ENCODE measurements around the gene AGBL5.
"Not testable (repeated sequence)": the region's sequence is repeated elsewhere in the genome, so short reads cannot be mapped to it uniquely, and the experiment has no call there.

Gene AGBL5

DNA sequence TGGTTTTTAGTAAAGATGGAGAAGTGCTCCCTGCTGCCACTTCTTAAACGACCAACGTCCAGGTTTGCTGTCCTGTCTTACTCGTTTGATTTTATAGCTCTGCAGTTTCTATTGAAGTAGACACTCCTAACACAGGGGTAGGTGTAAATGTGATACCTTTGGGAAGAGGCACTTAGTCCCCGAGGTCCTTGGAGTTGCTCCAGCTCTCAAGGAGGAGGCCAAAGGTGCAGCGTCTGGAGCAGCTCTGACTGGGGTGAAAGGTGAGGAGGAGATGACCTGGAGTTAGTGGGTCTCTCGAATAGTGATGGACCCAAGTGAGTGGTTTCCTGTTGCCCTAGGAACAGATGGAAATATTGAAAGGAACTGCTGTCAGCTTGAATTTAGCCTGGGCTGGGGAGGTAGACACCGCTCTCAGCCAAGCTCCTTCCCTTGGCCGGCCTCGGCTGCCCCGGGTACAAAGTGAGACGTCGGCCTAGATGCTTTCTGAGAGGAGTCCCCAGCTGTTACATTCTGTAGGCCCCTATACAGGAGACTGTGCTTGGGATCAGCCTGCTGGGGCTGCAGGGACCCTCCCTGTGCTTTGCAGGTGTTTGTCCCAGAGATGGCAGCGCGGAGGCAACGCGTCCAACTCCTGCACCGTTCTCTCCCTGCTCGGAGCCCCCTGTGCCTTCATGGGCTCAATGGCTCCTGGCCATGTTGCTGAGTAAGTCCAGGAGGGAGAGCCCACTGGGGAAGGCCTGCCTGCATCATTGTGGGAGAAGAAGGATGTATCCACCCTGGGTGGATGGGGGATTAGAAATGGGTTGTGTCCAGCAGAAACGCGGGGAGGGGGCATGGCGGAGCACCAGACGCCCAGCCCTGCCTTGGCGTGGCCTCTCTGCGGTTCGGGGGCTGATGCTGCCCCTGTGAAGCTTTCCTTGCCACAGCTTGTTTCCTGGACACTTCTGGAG lies 40.6 kb downstream of the AGBL5 start:
- DNase-seq (ENCODE audit: low read depth): no peak

DNA sequence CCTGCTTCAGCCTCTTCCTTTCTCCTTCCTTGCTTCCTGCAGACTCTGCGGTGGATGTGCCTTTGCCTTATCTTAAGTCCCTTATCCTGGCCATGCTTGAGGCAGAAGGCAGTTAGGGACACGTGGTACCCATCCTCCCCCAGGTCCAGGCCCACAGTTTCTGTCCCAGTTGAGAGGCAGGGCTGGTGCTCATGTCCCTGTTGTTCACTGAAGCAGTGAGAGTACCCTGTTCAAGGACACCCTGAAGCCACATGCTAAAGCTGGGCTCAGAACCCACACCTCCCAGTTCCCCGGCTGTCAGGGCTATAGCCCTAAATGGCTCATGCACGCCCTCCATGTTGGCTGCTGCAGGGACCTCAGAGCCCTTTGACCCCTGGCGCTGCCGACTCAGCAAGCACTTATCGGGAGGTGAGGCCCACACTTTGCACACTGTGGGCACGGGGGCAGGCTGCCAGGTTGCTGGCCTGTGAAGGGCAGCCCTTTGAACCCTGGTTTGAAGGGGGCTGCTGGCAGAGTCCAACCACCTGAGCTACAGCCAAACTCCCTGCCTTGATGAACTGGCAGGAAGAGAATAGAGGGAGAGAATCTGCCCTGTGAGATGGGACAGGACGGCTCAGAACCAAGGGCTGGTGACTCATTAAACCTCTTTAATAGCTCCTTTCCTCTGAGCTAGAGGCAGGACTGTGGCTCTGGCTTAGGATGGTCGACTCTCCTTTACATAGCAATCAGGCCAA lies 41.4 kb downstream of the AGBL5 start:
- DNase-seq (ENCODE audit: low read depth): no peak

DNA sequence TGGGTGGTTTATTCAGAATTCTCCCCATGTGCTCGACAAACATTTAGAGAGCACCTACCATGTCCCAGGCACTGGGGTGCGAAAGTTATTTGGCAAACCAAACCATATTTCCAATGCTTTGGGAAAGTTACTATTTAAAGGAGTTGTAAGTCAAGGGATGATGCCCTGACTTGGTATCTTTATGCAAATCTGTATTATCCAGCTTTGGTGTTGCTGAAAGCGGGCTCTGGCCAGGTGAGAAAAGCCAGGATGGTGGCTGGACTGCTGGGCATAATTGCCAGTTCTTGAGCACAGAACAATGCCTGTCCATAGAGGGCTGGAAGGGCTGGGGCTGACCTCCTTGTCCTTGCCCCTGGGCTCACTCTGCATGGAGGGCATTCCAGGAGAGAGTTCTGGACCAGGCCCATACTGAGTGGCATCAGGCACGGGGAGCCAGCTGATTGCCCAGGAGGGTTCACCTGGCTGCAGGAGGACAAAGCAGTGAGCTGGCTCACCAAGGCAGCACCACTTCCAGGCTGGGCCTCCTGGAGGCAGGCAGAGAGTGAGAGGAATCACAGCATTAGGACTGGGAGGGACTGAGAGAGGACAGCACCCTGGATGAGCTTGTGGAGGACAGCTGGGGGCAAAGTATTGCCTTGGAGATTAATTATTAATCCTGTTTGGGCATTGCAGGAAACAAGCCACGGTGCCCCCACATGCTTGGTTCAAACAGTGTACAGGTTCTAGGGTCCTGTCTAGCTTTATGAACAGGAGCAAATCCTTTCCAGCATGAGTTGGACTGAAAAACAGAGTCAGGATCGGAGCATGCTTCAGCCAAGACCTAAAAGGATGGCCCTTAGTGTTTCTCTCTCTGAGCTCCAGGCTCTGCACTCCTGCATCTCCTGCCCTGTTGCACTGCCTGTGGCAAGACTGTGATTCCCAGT lies 42.2 kb downstream of the AGBL5 start:
- no peak for DNase-seq (ENCODE audit: low read depth)

- no peak for DNase-seq (ENCODE audit: low read depth)
These were observed 43.0 kb downstream of the AGBL5 start for GRCh38 chr2:27094353-27094984.

DNA sequence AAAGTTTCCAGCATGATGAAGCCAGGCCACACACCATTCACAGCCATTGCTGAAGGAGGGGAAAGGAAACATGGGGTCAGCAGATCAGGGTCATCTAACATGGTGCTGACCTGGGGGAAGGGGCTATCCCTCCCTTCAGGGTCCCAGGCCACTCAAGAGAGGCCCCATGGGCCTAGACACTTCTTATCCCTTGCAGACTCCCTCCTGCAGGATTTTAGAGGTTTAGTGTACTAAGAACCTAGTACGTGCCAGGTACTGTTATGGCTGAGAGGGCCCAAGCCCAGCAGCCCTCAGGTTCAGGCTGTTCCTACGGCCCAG lies 43.9 kb downstream of the AGBL5 start:
- DNase-seq (ENCODE audit: low read depth): no peak

- no peak for DNase-seq (ENCODE audit: low read depth)
These were observed 44.5 kb downstream of the AGBL5 start for GRCh38 chr2:27095745-27096651.

GRCh38 chr2:27096748-27097297 lies 45.4 kb downstream of the AGBL5 start:
- no peak for DNase-seq (ENCODE audit: low read depth)

DNA sequence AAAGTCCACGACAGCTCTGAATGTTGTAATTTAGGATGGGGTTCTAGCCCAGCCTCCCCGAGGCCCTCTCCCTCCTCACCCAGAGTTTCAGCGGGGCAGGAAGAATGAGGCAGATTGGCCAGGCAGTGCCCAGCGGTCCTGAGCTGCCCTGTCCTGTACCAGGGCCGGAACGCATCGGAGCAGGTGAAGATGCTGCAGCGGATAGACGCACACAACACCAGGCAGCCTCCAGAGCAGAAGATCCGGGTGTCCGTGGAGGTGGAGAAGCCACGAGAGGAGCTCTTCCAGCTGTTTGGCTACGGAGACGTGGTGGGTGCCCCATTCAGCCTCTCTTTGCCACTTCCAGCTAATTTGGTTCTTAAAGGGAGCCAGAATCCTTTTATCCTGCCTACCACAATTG lies 45.9 kb downstream of the AGBL5 start:
- no peak for DNase-seq (ENCODE audit: low read depth)

DNA sequence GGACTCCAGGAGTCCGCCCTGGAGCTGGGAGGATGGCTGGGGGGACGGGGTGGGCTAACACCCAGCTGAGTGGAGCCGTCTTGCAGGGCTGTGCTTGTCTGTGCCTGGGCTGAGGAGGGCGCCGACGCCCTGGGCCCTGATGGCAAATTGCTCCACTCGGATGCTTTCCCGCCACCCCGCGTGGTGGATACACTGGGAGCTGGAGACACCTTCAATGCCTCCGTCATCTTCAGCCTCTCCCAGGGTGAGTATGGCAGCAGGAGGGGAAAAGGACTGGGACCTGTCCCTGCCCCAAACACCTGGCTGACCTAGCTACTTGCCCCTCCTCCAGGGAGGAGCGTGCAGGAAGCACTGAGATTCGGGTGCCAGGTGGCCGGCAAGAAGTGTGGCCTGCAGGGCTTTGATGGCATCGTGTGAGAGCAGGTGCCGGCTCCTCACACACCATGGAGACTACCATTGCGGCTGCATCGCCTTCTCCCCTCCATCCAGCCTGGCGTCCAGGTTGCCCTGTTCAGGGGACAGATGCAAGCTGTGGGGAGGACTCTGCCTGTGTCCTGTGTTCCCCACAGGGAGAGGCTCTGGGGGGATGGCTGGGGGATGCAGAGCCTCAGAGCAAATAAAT lies 48.0 kb downstream of the AGBL5 start:
- no peak for DNase-seq (ENCODE audit: low read depth)

DNA sequence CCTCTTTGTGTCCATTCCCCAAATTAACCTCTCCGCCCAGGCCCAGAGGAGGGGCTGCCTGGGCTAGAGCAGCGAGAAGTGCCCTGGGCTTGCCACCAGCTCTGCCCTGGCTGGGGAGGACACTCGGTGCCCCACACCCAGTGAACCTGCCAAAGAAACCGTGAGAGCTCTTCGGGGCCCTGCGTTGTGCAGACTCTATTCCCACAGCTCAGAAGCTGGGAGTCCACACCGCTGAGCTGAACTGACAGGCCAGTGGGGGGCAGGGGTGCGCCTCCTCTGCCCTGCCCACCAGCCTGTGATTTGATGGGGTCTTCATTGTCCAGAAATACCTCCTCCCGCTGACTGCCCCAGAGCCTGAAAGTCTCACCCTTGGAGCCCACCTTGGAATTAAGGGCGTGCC lies 48.6 kb downstream of the AGBL5 start:
- DNase-seq (ENCODE audit: low read depth): no peak

DNA sequence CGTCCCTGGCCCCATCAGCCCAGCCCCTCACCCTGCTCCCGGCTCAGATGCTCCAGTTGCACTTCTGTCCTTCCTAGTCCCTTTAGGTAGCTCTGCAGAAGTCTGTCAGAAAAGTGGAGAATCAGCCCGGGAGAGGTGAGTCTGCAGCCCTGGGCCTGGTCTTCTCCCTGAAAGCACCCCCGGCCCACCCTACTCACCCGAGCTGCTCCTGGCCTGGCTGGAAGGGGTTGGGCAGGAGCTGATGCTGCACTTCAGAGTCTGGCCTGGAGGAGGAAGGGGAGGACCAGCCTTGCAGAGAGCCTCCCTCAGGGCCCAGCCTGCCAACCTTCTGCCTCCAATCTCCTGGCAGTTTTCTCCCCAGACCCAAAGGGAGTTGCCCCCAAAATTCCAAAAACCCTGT lies 50.9 kb downstream of the AGBL5 start:
- DNase-seq (ENCODE audit: low read depth): no peak

GRCh38 chr2:27105981-27106380 lies 54.5 kb downstream of the AGBL5 start:
- DNase-seq (ENCODE audit: low read depth): no peak

GRCh38 chr2:27108221-27108620 lies 56.8 kb downstream of the AGBL5 start:
- DNase-seq (ENCODE audit: low read depth): no peak

DNA sequence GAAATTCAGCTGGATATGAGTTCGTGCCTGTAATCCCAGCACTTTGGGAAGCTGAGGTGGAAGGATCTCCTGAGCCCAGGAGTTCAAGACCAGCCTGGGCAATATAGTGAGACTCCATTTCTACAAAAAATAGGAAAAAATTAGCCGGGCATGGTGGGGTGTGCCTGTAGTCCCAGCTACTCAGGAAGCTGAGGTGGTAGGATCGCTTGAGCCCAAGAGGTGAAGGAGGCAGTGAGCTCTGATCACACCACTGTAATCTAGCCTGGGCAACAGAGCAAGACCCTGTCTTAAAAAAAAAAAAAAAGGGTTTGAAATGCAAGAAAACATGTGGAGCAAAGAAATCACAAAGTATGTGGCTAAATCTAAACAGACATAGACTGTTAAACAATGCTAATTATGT lies 57.6 kb downstream of the AGBL5 start:
- DNase-seq (ENCODE audit: low read depth): no peak

DNA sequence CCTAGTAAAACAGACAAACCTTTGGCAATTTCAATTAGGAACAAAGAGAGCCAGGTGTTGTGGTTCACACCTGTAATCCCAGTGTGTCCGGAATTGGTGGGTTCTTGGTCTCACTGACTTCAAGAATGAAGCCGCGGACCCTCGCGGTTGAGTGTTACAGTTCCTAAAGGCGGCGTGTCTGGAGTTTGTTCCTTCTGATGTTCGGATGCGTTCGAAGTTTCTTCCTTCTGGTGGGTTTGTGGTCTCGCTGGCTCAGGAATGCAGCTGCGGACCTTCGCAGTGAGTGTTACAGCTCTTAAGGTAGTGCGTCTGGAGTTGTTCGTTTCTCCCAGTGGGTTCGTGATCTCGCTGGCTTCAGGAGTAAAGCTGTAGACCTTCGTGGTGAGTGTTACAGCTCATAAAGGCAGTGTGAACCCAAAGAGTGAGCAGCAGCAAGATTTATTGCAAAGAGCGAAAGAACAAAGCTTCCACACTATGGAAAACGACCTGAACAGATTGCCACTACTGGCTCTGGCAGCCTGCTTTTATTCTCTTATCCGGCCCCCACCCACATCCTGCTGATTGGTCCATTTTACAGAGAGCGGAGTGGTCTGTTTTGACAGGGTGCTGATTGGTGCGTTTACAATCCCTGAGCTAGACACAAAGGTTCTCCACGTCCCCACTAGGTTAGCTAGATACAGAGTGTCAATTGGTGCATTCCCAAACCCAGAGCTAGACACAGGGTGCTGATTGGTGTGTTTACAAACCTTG lies 59.3 kb downstream of the AGBL5 start:
- not testable (repeated sequence) for DNase-seq (ENCODE audit: low read depth)

- DNase-seq (ENCODE audit: low read depth): not testable (repeated sequence)
These were observed 60.1 kb downstream of the AGBL5 start for GRCh38 chr2:27111392-27112078.

DNA sequence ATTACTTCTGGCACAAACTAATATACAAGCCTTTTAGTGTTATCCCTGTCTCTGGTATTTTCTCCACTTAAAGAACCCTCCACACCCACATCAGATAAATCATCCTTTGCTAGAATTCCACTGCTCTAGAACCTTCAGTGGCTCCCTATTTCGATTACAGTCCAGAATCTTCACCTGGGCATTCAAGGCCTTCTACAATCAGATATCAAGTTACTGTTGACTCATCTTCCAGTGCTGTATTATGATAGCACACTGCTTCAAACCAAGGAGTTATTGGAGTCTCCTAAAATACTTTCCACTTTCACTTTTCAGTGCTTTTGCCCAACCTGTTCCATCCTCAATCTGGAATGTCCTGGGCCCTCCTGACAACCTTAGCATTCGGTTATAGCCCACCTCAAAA lies 64.1 kb downstream of the AGBL5 start:
- no peak for DNase-seq (ENCODE audit: low read depth)

- no peak for DNase-seq (ENCODE audit: low read depth)
These were observed 66.6 kb downstream of the AGBL5 start for GRCh38 chr2:27117995-27118524.

All from HS-5 (cell line).